SIG-M5 treated with dmso at 0.1 percent for 504 hours (cell line): ENCODE results near the gene RIT2.

Experiments
- DNase-seq: peaks from one replicate; lab custom pipeline; 2025; ENCODE audit not compliant: unreplicated experiment; lab: John Stamatoyannopoulos, UW

RIT2 gene

DNA sequence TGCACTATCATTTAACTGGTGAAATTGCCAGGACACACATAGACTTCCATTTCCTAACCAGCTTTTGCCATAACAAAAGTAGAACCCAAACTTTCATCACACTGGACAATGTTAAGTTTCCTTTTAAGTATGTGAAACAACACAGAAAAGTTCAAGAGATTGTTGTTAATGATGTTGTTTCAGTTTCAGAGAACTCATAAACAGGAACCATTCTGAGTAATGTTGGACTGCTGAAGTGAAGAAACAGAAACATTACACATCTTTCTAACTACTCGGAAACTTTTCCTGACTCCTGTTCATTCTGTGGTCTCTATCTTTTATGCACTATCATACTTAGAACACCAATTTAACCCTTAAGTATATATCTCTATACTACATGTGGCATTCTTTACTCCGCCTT is 179.2 kb downstream of the RIT2 start:
- DNase-seq = no peak

DNA sequence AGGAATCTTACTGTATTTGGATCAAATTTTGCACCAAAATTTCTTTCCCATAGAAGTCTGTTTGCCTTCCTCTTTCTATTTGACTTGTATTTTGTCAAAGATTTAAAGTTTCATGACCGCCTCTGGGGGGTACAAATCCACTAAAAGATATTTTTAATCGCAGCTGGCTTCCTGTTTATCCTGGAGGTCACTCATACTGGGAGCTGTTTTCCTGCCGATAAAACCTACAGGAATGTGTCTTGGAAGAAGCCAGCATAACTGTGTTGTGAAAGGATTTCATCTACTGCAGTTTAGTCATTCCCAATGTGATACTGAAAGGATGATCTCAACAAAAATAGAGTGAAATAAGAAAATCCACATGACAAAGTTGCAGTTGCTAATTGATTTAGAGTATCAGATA is 184.0 kb downstream of the RIT2 start:
- DNase-seq = no peak

DNA sequence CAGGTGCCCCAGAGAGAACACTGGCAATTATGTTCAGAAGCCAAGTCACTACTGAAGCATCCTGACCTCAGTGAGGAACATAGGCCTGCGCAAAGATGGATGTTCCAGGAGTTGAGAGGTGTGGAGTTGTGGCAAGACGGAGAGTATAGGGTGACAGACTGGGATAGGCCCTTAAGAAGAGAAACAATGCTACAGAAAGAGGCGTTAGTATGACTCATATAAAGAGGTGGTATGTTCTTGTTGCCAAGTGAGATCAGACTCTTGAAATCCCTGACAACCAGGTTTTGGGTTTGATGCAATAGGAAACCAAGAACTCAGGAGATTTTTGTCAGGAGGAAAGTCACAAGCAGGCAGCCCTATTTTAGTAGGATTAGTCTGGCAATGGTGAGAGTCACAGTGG is 185.6 kb downstream of the RIT2 start:
- DNase-seq = no peak

DNA sequence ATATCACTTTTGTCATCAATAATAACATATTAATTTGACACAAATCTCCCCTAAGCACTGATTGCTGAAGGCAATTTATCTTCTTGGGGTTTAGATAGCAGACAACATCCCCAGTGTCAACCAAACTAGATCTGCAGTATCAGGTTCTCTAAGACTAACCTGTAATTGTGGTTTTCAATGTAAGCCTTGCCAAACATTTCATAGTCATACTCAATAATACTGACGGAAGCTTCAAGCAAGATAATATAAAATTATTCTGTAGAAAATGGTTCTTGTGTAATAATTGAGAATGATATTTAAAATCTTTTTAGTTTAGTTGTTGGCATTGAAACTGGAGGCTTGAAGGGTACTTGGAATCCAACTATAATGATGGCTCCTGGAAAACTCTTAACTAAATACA is 186.3 kb downstream of the RIT2 start:
- no peak for DNase-seq

DNA sequence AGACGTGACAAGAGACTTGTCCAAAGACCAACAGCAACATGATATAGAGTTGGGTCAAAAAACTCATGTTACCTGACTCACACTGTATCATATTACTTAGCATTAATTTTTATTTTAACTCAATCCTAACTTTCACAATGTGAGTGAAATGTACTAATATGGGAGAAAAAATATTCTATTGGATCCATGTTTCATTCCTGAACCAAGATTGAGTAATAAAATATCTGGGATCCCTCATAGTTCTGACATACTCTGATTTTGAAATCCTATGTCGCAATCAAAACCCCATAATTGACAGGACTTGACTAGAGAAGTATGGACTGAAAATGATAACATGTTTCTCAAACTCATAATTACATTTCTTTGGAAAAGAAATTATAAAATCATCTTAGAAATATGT is 190.4 kb downstream of the RIT2 start:
- DNase-seq = no peak

DNA sequence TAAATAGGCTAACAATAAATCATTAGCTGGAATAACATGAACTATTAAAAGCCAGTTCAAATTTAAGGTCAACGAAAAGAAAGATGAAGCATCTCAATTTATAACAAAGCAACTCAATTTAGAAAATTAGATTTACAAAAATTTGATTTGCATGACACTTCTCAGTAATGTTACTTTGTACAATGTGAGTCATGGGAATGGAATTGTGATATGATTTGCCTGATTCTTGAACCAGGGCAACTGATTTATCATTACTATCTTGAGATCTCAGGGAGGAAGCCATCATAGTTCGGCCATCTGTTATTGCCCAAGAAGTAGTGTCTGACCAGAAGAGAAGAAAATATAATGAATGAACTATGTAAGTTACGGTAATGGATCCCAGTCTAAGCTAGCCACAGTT is 193.1 kb downstream of the RIT2 start:
- no peak for DNase-seq

DNA sequence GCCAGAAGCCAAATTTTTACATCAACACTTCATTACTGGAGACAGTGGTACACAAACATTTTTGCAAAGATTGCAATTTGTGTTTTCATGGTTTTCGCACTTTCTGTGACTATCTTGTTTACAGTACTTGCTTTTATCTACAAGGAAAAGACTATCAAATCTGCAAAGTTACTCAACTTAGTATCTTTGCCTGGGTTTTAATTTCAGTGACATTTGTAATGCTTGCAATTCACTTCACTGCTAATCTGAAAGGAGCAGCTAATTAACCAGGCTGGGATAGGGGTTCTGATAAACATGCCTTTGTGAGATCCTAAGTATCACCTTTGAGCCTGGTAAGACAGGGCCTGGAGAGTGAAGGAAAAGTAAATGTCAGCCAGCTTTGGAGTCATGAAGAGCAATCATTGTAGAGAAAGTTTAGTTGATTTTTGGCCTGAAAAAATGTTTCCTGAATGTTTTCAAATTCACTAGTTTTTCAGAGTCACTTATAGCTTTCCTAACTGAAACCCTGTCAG is 194.2 kb downstream of the RIT2 start:
- no peak for DNase-seq

DNA sequence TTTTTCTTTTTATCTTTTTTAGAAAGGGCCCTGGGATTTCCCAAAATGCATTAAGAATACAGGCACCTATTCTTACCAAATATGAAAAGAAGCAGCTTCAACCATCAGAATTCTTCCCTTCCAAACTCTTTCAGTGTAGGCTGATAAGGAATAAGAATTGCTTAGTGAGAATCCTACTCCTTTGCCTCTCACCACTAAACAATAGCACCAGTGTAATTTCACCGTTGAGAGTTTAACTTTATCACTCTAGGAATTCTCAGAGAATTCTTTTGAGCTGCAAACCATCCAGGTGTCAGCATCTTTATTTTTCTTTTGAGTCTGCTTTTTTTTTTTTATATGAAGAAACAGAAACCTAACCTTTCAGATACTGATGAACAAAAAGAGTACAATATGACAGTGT is 194.9 kb downstream of the RIT2 start:
- DNase-seq = no peak

DNA sequence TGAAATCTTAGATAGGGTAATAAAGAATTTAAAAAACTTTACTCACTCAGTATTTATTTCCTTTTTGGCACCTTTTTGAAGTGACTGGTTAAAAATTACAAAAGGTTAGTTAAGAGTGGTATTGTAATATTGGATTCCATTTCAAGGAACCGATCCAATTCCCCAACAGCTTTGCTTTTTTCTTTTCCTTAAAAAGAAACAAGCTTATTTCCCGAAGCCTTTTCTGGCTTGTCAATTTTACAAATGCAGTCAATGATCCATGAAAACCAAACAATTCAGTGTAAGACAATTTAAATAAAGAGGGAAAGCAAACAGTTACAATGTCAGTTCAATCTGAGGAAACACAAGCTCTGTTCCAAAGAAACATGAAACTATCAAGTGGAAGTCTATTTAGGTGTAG is 200.2 kb downstream of the RIT2 start:
- DNase-seq = no peak

DNA sequence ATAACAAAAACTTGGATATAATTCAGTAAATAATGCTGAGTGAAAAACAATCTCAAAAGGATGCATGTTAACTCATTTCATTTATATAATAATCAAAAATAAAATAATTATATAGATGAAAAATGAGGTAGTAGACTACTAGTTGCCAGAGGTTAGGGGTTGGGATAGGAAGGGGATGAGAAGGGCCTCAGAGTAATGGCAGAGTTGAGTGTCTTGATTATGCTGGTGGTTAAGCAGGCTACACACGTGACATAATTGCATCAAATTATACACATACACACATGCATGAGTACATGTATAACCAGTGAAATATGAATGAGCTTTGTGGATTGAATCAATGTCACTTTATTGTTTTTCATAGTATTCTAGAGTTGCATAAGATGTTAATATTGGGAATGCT is 201.0 kb downstream of the RIT2 start:
- DNase-seq = no peak

DNA sequence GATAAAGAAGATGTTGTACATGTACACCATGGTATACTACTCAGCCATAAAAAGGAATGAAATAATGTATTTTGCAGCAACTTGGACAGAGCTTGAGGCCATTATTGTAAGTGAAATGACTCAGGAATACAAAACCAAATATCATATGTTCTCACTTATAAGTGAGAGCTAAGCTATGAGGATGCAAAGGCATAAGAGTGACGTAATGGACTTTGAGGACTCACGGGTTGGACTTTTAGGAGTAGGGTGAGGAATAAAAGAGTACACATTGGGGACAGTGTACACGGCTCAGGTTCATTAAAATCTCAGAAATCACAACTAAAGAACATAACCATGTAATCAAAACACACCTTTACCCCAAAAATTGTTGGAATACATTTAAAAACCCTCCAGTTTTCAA is 206.4 kb downstream of the RIT2 start:
- DNase-seq = no peak

DNA sequence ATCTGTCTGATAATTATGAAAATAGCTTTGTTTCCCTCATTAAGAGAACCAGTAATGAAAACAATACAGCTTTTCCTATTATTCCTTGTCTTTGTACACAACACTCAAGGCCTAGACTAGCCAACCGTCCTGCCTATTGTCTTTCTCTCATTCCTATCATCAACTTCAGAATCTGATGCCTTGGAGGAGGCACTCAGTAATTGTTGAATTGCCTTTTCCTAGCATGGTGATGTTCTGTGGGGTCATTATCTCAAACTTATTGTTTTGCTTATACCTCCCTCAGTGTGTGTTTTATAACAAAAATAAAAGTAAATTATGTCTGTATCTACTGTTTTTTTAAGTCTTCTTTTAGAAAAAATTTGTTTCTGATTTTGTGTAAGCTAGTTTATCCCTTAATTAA is 208.7 kb downstream of the RIT2 start:
- DNase-seq = no peak

DNA sequence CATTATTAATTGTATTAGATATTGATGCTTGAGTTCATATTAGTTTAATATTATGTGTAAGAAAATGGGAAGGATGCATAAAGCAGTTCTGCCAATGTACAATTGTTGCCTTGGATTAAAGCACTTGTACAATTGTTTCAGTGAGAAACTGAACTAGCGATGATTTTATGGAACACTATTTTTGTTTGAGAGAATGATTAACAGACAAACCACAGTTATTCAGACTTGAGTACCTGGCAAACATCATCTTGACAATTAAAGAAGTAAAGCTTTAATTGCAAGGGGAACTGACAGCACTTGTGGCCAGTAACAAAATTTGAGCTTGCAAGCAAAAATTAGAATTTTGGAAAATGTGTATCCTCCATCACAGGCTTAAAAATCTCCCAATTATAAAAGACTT is 214.3 kb downstream of the RIT2 start:
- no peak for DNase-seq

DNA sequence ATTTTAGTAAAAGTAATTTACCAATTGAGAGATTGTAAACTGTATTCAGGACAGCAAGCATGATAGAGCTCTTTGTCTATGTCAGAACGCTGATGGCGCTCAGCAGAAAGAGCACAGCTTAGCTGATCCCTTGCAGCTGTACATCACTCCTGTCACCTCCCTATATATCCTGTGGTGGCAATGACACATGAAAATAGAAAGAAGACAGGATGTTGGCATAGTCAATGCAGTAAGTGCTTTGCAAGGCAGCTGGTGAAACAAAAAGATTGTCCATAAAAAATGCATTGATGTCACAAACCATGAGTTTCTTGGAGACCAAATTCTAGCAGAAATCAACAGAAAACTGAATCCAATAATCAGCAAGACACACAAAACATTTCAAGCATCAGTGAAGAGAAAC is 221.5 kb downstream of the RIT2 start:
- no peak for DNase-seq

DNA sequence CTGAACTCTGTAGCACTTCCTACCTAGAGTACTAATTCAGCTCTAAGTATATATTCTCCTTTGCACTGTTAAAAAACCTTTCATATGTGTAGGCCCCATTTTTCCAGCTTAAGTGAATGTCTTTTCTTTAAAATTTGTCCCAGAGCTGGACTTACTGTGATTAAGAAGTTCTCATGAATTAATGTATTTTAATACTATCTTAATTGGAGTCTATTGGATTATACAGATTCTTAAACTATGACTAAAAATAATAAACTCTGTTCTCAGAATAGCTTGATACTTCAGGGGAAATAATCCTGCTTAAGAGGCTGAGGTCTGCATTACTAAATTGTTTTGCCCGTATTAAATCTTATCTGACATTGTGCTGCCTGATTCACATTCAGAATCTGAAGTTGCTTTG is 223.3 kb downstream of the RIT2 start:
- no peak for DNase-seq

DNA sequence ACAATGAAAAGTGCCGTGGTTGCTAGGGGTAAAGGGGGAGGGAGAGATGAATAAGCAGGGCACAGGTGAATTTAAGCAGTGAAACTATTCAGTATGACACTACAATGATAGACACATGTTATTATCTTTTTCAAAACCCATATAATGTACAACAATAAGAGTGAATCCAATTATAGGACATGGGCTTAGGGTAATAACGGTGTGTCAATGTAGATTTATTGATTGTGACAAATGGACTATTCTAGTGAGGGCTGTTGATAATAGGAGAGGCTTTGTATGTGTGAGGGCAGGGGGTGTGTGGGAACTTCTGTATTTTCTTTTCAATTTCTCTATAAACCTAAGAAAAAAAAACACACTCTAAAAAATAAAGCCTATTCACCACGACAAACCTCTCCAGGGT is 223.8 kb downstream of the RIT2 start:
- no peak for DNase-seq

DNA sequence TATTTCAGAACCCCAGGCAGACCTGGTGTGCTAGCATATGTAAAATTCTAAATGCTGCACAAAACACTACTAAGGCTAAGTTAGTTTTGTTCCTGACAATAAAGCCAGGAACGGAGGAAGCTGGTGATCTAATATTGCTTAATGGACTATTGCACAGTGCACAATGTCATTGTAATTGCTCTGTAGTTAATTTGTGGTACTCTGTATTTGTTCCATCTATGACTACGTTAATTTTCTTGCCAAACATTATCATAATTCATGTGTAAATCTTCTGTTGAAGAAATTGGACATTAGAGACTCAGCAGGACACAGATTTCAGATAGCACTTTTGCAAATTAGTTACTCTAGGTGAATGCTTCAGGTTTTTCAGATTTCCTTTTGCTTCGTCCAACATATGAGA is 232.3 kb downstream of the RIT2 start:
- no peak for DNase-seq

DNA sequence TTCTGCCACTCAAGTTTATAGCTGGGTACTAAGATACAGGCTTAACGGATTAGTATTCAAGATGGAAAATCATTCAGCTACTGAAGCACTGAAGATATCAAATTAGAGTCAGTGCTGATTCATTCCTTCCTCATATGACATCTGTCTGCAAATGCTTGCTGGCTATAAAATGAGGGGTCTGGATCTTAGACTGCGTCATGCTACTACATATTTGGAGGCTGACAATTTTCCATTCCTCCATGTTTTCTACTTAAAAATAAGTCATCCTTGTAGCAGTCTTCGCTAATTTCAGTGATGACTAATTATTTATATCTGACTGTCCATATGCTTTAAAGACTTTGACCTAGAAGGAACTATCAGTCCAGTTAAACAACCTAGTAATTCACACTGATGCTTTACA is 233.4 kb downstream of the RIT2 start:
- no peak for DNase-seq

DNA sequence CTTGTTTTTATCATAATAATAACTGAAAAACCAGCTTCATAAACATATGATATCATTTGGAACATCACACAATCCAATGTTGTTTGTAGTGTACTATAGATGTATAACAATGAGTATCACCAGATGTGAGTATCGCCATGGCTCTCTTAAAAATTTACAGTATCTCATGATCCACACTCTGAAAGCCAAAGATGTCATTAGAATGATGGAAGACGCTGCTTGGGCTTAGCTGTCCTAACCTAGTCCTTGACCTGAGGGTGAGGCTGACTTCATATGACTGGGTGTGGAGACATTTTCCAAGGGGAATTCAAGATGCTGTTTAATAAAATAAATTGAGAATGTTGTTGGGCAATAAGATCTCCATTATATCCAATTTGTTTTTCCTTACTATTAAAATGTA is 242.6 kb downstream of the RIT2 start:
- no peak for DNase-seq

DNA sequence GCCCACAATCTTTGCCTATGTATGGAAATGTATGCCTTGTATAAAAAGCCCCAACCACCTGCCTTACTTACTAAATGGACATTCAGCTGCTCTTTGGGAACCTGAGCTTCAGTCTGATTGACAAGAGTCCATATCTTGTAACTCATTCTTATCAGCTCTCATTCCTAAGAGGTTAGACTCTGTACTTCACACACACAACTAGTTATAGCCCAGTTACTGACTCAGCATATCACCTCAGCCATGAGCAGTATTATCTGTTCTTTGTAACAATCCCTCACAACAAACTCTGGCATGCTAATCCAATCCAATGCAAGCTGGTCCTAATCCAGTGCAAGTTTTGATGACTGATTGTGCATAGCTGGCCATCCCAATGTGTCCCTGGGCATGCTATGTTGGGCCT is 250.6 kb downstream of the RIT2 start:
- DNase-seq = no peak

DNA sequence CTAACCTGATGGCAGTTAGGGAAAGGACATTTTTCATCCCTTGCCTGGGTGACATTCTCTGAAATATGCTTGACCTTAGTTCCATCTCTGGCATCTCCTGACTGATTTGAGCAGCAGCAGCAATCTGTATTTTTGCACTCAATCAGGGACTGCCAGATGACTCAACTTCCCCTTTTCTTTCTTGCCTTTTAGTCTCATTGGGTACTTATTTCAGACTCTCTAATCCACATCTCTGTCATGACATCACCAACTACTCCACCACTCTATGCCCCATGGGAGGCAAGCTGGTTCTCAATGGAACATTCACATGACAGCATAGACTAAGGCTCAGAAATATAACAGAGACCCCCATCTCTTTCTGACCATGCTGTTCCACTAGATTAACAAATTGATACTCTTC is 254.2 kb downstream of the RIT2 start:
- DNase-seq = no peak

DNA sequence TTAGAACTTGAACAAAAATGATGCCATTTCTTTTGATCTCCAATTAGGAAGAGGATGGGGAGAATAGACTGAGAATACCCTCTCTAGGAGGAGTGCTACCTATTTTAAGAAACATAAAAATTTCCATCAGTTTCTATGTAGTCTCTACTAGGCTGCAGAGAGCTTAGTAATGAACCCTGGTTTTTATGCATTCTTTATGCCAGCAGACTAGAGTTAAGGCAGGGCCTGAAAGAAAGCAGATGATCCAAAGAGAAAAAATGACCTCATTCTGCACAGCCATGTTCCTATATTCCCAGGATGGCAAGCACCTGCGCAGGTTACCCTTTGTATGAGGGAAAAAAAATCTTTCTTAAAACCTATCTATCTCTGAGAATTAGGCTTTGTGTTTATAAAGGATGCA is 254.9 kb downstream of the RIT2 start:
- DNase-seq = no peak

DNA sequence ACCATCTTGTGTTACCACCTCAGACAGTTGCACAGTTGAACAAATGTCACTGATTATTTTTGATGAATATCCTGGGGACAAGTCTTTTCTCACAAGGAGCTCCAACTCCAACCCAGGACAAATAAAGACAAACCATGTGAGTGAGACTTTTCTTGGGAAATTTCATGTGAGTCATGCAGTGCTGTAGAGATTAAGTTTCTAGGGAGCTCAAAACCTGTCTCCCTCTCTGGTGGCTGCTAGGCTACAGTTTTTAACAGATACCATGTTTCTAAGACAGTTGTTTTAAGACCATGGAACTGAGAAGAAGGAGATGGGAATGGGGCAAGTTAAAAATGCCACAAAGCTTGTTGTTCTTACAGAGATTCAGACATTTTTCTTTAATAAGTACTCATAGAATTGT is 255.5 kb downstream of the RIT2 start:
- DNase-seq = no peak

DNA sequence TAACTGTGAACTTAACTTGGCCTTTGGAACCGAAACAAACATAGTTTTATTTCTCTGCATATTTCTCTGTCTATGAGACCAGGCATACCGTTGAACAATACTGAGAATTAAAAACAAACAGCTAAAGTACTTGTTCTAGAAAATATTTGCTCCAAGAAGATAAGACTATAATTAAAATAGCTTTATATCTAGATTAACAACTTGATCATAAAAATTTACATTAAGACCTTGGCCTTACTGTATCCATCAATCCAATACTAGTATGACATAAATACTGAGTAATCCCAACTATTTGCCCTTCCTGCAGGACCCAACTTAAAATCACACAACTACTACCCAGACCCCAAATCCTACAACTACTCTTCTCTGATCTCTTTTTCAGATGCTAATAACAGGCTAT is 260.9 kb downstream of the RIT2 start:
- DNase-seq = no peak
